ENCODE data around the gene PRSS12.
A peak's percentile ranks its signal among the peaks of the same experiment; 100 is the strongest.

DNA sequence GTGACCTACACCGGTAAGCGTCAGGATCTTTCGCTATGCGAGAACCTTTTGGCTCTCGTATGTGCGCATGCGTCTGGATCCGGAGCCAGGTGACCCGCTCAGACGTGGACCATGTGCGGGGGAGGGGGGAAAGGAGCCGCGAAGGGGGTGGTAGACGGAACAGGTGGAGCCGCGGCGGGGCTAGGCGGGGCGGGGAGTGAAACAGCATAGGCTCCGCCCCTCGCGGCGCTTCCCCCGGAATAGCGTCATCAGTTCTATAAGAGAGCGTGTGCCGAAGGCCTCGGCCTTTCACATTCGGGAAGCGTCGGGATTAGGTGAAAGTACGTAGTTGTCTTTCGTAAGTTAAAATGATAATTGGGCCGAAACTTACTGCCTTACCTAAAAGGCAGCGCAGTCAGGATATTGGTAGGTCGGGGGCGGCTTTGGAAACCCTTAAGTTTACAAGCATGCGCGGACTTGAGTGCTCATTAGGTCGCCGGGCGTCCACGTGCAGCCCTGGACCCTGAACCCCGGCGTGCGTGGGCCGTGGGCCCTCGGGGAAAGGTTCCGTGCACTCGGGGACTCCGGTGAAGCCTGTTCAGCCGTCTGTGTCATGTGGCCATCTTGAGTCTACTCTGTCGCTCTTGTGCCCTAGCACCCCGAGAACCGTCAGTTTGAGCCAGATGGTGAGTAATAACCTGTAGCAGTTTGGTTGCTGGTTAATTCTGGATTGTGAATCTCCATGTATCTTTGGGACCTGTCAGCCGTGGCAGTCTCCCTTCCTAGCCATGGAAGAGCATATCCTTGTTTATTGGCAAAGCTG is 74.1 kb downstream of the PRSS12 start:
- TF ChIP-seq POLR2A (IDR thresholded peaks at IDR 0.05): peak in 2 of 4 donors; percentile 55 to 84
- TF ChIP-seq POLR2AphosphoS5 (IDR thresholded peaks at IDR 0.05): peak; percentile 81 to 99 (median 97)

All from stomach (tissue), 4 donors.